ENCODE results near the gene GATA1.

The GATA1 gene

DNA sequence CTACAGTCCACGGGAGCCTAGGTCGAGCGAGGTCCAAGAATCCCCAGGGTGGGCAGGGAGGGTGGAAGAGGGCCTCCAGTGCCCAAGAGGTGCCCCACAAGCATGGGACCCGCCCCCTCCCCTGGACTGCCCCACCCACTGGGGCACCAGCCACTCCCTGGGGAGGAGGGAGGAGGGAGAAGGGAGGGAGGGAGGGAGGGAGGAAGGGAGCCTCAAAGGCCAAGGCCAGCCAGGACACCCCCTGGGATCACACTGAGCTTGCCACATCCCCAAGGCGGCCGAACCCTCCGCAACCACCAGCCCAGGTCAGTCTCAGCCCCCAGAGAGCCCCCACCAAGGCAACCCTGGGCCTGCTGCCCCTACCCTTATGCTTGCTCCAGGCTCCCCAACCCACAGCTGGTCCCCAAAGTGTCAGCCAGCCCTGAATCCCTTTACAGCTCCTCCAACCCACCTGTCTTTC, at the start of gene GATA1:
GATA1 (plus strand) TSS at position 250 of the 460 bp plus-strand sequence. CDS start 4,520 bp downstream, outside the sequence.
- DNase-seq, result no peak

DNA sequence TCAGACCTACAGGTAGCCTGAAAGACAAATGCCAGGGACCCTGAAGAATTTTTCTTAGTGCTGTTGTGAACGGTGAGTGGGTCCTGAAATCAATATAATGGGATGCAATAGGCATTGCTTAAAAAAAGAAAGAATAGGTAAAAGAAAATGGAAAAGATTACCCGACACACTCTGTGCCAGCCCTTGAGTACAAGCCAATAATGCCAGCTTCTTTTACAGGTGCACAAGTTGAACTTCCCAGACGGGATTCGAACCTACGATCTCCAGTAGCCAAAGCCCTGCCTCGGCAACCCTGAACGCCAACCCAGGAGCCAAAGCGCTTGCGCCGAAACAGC, 49.5 kb upstream of the GATA1 start:
- DNase-seq, result no peak

DNA sequence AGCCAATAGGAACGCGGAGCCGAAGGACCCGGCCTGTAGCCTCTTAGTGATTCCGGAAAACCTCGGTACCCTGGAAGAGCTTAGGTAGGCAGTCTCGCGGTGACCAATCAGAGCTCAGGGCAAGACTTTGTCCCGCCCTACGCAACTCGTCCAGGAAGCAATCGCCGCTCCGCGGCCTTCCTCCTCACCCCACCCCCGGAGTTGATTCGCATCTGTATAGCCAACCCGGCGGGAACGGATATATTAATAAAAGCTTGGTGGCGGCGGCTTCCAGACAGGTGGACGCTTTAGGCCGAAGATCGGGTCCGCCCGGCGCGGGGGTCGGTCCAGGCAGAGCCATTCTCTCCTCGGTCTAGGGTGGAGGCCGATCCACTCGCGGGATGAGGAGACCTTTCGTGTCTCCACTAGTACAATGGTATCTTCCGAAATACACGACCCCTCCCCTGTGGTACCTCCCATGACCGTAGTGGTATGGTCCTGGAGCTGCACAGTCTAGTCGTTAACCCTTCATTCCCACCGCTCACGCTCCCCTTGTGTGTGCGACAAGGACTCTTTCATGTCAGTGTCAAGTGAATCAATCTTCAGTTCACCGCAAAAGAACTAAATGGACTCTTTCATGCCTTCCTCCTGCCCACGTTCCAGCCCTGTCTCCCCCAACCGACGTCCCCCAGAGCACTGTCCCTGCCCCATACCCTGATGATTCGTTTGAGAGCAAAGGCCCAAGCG, 49.0 kb upstream of the GATA1 start:
- DNase-seq, result peak; percentile 93 to 96

DNA sequence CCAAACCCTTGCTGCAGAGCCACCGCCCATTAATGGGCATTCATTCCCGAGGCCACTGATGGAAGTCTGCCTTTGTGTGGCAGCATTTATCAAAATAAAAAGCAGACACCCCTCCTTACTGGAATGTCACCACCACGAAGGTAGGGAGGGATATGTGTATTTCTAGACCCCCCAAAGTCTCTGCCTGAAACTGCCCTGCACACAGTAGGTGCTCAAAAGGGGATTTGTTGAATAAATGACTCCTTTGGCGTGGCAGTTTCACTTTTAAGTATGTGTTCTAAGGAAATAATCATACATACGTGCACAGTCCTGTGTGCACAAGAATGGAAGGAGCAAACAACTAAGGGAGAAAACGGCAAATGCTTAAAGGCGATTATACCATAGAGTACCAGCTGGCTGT, 48.5 kb upstream of the GATA1 start:
- no peak for DNase-seq

DNA sequence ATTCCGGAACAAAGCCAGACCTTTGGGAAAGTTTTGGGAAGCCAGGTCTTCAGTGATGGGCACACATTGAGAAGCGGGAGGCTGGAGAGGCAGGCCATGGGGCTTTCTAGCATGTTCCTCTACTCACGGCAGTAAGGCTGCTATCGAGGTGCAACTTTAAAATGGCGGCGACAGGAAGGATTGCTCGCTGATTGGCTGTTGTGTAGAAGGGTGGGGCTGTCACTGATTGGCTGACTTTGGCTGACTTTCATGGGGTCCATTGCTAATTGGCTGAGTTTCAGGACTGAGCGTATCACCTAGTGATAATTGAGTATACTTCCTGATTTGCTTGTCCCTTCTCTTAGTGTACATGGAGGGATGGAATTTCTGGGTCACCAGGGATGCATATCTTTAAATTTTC, 44.6 kb upstream of the GATA1 start:
- no peak for DNase-seq

DNA sequence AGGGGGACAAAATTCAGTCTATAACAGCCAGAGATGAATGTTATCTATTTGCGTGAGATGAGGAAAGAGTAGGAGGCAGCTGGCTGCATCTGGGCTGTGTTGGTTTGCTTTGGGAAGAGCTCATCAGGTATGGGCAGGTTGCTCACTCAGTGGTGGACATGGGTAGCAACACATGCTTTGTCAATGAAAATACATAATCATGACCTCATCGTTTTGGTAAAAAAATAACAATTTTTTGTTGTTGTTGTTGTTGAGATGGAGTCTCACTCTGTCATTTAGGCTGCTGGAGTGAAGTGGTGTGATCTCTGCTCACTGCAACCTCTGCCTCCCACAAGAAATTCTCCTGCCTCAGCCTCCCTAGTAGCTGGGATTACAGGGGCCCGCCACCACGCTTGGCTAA, 41.2 kb upstream of the GATA1 start:
- no peak for DNase-seq

DNA sequence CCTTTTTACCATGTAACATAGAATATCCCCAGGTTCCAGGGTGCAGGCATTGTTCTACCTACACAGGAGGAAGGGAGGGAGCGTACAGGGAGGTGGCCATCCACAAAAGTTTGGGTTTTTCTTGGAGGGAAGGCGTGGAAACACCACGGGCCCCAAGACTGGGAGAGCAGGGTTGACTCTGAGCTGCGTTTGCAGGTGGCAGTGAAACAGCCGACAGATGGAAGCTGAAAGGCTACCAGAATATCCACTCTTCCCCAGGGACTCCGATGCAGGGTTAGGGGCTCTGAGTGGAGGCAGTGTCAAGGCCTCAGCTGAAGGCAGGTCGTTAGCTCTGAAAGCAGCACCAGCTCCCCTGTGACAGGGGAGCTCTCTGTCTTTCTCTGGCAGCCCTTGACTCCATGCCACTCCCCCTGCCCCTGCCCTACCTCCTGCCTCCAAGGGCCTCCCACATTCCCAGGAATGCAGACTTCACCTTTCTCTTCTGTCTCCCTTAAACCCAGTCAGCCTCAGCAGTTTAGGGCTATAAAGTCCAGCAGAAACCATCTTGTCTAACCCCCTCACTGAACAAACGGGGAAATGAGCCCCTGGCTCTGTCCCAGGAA, 38.9 kb upstream of the GATA1 start:
- DNase-seq, result no peak

DNA sequence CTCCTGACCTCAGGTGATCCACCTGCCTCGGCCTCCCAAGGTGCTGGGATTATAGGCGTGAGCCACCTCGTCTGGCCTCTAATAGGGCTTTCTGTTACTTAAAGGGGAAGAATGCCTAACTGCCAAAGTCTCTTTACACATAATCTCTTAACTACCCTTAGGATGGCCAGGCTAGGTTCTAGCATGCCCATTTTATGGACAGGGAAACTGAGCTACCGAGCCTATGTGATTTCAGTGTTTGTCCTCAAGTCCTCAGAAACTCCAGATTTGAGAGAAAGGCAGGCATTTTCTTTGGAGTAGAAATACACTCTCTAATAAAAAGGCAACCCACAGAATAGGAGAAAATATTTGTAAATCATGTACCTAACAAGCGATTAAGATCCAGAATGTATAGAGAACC, 37.2 kb upstream of the GATA1 start:
- no peak for DNase-seq

DNA sequence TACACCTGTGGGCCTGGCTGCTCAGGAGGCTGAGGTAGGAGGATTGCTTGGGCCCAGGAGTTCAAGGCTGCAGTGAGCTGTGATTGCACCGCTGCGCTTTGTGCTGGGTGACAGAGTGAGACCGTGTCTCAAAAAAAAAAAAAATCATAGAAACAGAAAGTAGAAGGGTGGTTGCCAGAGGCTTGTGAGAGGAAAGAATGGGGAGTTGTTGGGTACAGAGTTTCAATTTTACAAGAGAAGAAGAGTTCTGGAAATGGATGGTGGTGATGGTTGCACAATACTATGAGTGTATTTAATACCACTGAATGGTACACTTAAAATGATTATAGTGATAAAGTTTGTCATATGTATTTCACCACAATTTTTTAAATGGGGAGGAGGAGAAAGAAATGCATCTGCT, 35.0 kb upstream of the GATA1 start:
- no peak for DNase-seq

DNA sequence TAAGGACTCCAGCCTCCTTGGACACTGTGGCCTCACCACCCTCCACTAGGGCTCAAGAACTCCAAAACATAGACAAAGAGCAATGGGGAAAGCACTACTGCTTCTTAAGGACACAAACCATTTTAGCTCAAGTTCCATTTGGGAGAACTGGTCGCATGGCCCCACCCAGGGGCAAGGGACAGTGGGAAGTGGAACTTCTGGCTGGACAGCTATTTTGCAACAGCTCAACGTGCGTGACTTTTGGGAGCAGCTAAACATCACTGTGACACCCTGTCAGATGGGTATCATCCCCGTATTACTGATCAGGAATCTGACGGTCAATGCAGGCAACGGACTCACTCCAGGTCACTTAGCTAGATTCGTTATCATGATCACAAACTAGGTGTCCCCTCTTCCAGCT, 33.9 kb upstream of the GATA1 start:
- DNase-seq, result no peak

DNA sequence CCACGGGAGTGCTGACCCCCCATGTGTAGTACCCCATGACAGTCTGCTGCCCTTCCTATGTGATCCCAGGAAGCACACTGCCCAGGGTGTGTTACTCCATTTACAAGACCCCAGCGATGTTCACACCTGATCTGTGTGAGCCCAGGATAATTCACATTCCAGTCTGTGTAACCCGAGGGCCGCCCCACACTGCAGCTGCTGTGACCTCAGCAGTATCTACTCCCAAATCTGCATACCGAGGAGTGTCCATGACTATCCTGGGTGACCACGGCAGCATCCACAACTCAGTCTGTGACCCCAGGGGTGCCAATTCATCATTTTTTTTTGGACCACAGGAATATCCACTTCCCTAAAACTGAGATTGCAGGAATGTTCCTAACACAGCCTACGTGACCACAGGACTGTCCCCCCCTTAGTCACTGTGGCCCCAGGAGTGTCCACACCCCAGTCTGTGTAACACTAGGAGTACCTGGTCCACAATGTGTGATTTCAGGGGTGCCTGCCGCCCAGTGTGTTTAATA, 32.6 kb upstream of the GATA1 start:
- DNase-seq, result no peak

DNA sequence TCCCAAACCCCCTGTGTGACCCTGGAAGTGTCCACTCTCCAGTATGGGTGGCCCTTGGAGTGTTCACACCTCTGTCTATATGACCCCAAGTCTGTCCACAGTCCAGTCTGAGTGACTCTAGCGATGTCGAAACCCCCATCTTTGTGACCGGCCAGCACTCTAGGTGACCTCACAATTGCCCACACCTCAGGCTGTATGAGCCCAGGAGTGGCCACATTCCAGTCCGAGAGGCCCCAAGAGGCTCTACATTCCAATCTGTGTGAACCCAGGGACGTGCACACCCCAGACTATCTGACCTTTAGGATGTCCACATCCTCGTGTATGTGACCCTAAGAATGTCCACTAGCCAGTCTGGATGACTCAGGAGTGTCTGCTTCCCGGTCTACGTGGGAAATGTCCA, 32.2 kb upstream of the GATA1 start:
- no peak for DNase-seq

DNA sequence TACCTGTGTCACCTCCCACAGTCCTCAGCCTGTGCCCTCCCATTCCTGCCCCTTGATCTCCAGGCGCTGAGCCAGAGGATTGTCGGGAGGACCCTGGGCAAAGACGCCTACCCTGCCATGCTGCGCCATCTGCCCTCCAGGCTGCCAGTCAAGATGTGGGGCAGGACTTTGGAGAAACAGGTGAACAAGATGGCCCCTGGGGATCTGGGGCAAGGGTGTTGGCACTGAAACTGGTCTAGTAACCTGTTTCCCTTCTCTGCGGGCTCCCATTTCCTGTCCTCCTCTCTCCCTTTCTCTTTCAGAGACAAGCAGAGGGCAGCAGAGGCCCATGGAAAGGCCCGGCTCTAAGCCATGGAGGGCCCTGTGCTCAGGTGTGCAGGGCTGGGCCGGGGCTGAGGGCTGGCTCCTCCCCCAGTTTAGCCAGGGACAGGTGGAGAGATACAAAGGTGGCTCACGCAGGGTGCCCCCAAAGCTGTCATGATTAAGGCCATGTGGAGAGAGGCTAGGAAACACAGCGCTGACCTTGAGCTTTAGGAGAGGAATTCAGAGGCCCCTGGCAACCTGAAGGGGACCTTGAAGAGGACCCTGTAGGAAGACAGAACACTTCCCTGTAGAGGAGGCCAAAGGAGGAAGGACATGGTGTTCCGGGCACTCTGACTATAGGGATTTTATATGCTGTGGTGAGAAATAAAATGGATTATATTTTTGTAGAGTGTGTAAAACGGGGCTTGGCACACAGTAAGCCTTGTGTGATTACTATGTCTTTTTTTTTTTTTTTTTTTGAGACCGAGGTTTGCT, 24.5 kb upstream of the GATA1 start, which contains the start of gene GLOD5:
GLOD5 (plus strand) TSS at position 74 of the 798 bp plus-strand sequence; CDS start at position 118, 44 bp downstream.
- DNase-seq, result no peak

DNA sequence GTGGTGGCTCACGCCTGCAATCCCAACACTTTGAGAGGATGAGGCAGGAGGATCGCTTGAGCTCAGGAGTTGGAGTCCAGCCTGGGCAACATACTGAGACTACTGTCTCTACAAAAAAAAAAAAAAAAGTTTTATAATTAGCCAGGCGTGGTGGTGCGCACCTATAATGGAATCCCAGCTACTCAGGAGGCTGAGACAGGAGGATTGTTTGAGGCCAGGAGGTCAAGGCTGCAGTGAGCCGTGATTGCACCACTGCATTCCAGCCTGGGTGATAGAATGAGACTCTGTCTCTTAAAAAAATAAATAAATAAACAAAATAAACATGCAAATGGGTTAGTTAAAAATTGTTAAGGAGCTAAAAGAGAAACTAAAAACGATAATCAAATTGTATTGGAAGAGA, 17.2 kb upstream of the GATA1 start:
- no peak for DNase-seq

DNA sequence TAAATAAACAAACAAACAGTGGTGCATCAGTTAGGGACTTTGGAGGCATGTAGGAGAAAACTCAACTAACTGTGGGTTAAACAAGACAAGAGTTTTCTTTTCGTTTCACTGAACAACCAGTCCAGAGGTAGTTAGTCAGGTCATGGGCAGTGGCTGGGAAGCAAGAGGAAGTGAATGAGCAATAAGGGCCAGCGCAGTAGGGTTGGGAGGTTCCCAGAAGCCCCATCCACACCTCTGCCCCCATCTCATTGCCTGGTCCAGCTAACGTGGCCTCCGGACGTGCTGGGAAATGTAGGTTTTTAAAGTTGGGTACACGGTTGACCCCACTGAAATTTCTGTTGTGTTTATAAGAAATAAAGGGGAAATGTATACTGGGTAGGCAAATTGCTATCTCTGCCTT, 16.1 kb upstream of the GATA1 start:
- no peak for DNase-seq

DNA sequence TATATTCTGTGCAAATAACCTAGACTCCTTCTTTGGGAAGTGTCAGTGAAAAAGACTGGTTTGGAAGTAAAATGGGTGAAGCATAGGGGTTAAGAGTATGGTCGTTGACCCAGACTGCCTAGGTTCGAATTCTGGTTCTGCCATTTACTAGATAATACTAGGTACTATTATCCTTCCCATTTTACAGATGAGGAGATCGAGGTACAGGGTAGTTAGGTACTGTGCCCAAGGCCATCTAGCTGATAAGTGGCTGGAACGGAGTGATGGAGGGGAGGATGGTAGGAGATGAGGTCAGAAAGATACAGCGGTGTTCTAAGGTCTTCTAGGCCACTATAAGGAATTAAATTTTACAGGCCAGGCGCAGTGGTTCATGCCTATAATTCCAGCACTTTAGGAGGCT, 13.8 kb upstream of the GATA1 start:
- DNase-seq, result no peak

DNA sequence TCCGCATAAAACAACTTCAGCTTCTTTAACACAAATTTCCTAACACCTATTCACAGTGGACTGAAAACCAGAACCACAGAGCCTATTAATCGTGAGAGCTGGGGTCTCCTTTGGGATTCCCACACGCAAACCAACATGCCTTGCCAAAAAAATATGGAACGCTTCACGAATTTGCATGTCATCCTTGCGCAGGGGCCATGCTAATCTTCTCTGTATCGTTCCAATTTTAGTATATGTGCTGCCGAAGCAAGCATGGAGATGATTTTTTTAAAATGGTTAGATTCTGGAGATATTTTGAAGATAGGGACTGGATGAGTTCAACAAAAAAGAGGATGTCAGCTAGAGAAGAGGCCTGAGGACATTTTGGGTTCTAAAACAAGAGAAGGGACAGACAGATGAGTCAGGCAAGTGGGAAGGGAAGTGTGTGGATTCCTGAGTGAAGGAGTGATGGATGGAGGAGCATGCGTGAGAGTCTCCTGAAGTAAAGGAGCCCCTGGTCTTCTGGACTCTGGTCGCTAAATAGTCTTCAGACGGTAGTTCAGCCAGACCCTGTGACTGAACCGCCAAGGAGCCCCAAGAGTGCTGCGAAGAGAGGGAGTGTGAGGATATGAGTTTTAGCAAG, 9.5 kb upstream of the GATA1 start:
- no peak for DNase-seq

DNA sequence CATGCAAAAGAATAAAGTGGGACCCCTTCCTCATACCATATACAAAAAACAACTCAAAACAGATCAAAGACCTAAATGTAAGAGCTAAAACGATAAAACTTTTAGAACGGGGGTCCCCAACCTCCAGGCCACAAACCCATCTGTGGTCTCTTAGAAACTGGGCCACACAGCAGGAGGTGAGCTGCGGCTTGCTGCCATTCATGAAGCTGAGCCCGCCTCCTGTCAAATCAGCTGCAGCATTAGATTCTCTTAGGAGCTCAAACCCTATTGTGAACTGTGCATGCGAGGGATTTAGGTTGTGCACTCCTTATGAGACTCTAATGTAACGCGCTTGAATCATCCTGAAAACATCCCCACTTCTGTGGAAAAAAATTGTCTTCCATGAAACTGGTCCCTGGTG, 7.0 kb upstream of the GATA1 start:
- DNase-seq, result no peak

DNA sequence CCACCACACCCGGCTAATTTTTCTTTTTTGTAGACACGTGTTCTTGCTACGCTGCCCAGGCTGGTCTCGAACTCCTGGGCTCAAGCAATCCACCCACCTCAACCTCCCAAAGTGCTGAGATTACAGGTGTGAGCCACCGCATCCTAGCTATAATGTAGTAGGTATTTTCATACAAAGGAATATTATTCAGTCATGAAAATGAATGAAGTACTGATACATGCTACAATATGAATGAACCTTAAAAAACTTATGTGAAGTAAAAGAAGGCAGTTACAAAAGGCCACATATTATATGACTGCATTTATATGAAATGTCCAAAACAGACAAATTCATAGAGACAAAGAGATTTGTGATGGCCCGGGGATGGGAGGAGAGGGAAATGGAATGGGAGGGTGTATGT, 4.7 kb upstream of the GATA1 start:
- no peak for DNase-seq

DNA sequence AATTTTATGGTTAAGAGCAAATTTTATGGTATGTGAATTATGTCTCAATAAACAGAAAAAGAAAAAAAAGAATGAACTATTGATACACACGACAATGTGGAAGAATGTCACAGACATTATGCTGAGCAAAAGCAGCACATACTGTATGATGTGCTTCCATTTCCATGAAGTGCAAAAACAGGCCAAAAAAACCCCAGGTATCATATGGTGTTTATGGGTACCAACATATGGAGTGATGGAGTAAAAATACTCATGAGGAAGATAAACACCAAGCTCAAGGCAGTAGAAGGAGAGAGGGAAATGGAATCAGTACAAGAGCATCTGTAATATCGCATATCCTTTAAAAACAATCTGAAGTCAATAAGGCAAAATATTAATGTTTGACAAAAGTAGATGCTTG, 4.2 kb upstream of the GATA1 start:
- no peak for DNase-seq

DNA sequence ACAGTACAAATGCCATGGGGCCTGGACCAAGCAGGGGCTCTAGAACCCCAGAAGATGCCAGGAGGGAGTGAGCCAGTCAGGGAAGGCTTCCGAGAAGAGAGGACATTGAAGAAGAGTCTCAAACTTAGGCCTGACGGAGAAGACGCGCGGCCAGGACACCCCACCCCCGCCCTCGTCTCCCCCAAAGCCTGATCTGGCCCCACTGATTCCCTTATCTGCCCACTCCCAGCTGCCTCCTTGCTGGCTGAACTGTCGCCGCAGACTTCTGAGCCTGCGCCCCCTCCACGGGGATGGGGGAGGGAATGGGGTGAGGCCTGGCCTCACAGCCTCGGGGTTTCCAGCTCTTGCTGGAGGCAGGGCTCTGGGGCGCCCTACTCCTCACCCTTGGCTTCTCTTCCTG, 3.6 kb upstream of the GATA1 start:
- no peak for DNase-seq

DNA sequence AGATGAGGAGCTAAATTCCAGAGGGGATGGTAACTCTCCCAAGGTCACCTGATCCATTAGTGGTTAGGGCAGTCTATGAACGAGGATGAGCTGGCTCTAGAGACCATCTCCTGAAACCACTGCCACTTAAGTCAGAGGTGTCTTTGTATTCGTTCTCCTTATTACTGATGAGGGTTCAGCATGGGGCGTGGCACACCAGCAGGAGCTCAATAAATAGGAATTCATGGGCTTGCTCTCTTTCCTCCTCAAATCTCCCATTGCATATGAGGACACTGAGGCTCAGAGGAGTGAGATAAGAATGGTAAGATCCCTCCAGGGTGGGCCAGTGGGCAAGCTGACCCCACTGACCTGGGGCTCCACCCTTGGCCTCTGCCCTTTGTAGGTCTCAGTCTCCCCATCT, 1.7 kb upstream of the GATA1 start:
- DNase-seq, result no peak

DNA sequence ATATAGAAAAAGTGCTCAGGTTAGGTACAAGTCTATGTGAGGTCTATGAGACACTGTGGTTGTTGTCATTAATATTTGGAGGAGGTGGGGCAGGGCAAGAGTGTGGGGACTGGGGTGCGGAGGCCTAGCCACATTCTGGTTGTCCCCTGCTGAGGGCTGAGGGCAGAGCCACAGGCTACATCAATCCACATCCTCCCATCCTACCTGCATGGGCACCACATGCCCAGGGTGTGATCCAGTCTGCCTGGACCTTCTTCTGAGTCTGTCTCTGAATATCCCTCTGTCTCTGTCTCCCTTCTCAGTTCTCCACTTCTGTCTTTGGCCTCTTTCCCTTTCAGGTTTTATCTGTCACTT, 1.2 kb upstream of the GATA1 start:
- no peak for DNase-seq

All from CD4-positive, alpha-beta T cell treated with Interleukin-1 beta for 1 hour (primary cell).